GM10266 (cell line): ENCODE results near the gene CPLANE2.
"Not testable (repeated sequence)": the region's sequence is repeated elsewhere in the genome, so short reads cannot be mapped to it uniquely, and the experiment has no call there.

ENCODE experiments used
- DNase-seq: peaks from one replicate; pipeline ENCODE4 v3.0.0; 2012; ENCODE audit errors: extremely low spot score
- TF ChIP-seq, protein P1 (sequence below): IDR thresholded peaks from 2 replicates; pipeline ENCODE4 v1.5.1; 2012; ENCODE audit warnings: mild to moderate bottlenecking, low read depth; ENCODE audit not compliant: control insufficient read depth, insufficient read depth; ENCODE audit errors: missing control alignments

CPLANE2 gene

DNA sequence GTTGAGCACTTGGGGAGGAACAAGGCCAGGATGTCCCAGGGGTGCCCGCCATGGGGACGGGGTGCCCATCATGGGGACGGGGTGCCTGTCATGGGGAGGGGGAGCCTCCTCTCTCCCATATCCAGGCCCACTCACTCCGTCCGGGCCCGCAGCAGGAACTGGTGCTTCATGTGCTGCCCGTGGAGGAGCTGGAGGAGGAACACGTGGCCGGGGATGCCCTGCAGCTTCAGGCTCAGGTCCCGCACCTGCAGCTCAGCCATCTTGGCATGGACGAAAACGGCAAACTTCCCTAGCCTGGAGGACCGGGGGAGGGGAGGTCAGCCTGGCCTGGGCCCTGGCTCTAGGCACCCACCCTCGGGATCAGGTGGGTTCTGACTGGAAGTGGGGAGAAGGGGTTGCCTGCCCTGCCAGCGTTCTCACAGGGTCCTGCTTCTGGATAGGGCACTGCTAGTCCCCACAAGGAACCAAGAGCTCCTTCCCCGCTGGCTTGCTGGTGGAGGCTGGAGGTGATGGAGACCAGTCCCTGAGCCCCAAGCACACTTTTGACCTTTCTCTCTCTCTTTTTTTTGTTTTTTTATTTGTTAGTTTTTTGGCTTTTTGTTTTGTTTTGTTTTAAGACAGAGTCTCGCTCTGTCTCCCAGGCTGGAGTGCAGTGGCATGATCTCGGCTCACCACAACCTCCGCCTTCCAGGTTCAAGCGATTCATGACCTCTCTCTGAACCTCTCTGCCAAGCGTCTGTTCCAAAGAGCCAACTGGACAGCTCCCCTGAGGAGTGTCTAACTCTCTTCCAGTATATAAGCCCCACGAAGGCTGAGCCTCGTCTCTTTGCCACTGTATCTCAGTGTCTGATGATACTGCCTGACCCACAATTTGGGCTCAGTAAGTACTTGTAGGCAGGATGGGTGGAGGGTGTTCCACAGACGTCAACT lies 34.4 kb downstream of the CPLANE2 start:
- TF ChIP-seq, protein P1, sequence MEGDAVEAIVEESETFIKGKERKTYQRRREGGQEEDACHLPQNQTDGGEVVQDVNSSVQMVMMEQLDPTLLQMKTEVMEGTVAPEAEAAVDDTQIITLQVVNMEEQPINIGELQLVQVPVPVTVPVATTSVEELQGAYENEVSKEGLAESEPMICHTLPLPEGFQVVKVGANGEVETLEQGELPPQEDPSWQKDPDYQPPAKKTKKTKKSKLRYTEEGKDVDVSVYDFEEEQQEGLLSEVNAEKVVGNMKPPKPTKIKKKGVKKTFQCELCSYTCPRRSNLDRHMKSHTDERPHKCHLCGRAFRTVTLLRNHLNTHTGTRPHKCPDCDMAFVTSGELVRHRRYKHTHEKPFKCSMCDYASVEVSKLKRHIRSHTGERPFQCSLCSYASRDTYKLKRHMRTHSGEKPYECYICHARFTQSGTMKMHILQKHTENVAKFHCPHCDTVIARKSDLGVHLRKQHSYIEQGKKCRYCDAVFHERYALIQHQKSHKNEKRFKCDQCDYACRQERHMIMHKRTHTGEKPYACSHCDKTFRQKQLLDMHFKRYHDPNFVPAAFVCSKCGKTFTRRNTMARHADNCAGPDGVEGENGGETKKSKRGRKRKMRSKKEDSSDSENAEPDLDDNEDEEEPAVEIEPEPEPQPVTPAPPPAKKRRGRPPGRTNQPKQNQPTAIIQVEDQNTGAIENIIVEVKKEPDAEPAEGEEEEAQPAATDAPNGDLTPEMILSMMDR = no peak
- DNase-seq = no peak

DNA sequence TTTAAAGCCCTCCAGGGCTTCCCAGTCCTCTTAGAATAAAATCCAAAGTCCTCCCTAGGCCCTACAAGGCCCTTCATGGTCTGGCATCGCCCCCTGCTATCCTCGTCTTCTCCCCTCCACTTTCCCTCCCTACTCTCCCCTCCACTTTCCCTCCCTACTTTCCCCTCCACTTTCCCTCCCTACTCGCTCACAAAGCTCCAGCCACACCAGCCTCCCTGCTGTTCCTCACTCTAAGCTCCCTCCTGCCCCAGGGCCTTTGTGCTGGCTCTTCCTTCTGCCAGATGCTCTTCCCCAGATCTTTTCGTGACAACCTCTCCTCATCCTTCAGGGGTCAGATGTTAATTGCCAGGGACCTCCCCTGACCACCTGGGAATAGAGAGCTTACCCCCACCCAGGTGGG lies 37.3 kb downstream of the CPLANE2 start:
- DNase-seq = no peak
- TF ChIP-seq, protein P1 = no peak

DNA sequence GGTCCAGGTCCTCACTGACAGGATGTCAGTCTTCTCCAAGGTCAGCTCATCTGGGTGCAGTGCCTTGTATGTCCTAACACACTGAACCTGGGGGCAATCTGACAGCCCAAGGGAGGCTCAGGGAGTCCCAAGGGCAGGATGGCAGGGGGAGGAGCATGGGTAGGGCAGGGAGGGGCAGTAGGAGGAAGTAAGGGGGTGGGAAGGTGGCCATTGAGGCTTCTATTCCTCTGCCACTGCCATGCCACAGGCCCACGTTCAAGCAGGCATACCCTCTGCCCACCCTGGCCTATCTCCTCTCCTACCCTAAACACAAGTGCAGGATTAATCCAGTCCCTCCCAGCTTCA lies 37.9 kb downstream of the CPLANE2 start:
- TF ChIP-seq, protein P1 = no peak
- DNase-seq = no peak

DNA sequence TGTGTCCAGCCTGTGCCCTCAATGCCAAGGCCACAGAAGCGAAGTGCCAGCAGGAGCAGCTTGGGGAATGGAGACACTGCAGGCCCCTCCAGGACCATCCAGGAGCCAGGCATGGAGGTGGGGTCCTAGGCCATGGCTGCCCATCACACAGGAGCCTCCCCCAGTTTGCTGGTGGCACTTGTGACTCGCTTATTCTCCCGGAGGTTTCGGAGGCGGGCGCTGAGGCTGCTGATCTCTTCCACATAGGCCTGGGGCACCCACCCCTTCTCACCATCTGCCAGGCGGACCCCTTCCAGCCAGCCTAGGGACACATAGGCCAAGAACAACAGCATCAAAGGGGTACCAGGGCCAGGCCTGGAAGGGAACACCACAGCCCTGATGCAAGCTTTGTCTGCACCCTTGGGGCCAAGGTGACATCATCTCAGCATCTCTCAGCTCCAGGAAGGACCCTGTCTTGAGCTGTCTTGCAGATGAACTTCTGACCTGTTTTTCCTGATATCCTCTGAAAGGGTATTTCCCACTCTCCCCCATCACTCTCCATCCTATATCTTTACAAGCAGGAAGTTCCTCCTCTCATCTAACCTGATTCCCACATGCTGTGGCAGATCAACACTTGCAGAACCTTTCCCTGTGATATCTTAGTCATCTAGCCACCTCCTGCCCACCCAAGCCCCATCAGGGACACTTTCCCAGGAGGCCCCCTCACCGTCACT lies 38.4 kb downstream of the CPLANE2 start:
- TF ChIP-seq, protein P1 = no peak
- DNase-seq = no peak

DNA sequence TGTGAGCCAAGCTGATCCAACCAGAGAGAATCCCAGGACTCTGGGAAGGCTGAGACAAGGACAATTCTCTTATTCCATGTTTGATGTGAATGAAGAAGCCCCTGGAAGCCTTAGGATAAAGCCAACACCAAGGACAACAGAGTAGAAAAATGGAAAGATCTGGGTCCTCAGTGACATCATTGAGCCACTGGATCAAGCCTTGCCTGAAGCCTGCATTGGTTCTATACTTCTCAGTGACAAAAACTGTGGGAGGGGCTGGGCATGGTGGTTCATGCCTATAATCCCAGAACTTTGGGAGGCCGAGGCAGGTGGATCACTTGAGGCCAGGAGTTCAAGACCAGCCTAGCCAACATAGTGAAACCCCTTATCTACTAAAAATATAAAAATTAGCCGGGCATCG lies 40.1 kb downstream of the CPLANE2 start:
- TF ChIP-seq, protein P1 = no peak
- DNase-seq = no peak

DNA sequence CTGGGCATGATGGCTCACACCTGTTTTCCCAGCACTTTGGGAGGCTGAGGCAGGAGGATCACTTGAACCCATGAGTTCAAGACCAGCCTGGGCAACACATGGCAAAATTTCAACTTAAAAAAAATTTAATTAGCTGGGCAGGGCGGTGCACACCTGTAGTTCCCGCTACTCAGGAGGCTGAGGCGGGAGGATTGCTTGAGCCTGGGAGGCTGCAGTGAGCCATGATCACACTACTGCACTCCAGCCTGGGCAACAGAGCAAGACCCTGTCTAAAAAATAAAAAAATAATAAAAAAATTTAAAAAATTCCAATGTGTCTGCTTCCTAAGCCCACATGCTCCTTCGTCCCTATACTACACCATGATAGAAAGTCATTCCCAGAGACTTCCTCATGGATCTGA lies 40.8 kb downstream of the CPLANE2 start:
- DNase-seq = not testable (repeated sequence)

DNA sequence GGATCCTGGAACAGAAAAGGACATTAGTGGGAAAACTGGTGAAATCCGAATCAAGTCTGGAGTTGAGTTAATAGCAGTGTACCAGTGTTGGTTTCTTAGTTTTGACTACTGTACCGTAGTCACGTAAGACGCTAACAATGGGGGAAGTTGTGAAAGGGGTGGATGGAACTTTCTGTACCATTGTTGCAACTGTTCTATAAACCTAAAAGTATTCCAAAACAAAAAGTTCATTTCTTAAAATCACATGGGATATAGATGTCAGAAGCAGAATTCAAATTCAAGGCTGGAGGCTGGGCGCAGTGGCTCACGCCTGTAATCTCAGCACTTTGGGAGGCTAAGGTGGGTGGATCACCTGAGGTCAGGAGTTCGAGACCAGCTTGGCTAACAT lies 41.5 kb downstream of the CPLANE2 start:
- TF ChIP-seq, protein P1 = no peak
- DNase-seq = no peak
